K562 (cell line): ENCODE data around the gene ZNF778.
"Not testable (repeated sequence)": the region's sequence is repeated elsewhere in the genome, so short reads cannot be mapped to it uniquely, and the experiment has no call there.

Experiments
- CEBPZ ChIP-seq: fragments of 150-350 bp; IDR thresholded peaks from 2 replicates; pipeline ENCODE4 v1.6.1; 2014; ENCODE audit warnings: low read depth, mild to moderate bottlenecking, low read length, borderline replicate concordance
- CREB1 ChIP-seq, 2 experiments: sonication (generic) in 1 of 2; formaldehyde crosslinking in 1 of 2; IDR thresholded peaks; 2 replicates each; pipeline versions ENCODE4 v1.6.1 to v1.8.0; 2012 to 2022; ENCODE audit warnings: inconsistent platforms in 1 of 2, mild to moderate bottlenecking in 1 of 2, missing genetic modification reagents in 1 of 2, moderate library complexity in 1 of 2
- ETV6 ChIP-seq, 3 experiments: fragments of 150-350 bp in 1 of 3; sonication (generic) in 1 of 3; formaldehyde crosslinking in 1 of 3; IDR thresholded peaks; 2 replicates each; pipeline versions ENCODE4 v1.6.1 to v1.8.0; 2014 to 2022; ENCODE audit warnings: borderline replicate concordance in 2 of 3, low read depth in 2 of 3, antibody characterized with exemption in 1 of 3, low read length in 1 of 3, mild to moderate bottlenecking in 1 of 3, missing genetic modification reagents in 1 of 3
- ZNF274 ChIP-seq: IDR thresholded peaks from 2 replicates; pipeline ENCODE4 v1.6.1; 2011; ENCODE audit warnings: low read depth, mild to moderate bottlenecking, low read length, moderate library complexity, borderline replicate concordance

GRCh38 chr16:89188471-89189357 is 28.8 kb upstream of the ZNF778 start:
- TF ChIP-seq ETV6 (IDR thresholded peaks at IDR 0.05; ENCODE audit: borderline replicate concordance in 1 of 2, low read depth in 2 of 2, low read length in 1 of 2); ETV6 (CRISPR knock-in tag; IDR thresholded peaks at IDR 0.05; ENCODE audit: borderline replicate concordance); ZNF274; CREB1 (IDR thresholded peaks at IDR 0.05); CREB1 (CRISPR knock-in tag; IDR thresholded peaks at IDR 0.05); CEBPZ: not testable (repeated sequence)
